HG02884 (cell line): ENCODE data around the gene TEX22.

Experiments used
- ATAC-seq: cut with Tn5 transposase; IDR thresholded peaks from one replicate; pipeline ENCODE4 v1.9.1; 2021; ENCODE audit warnings: mild to moderate bottlenecking, moderate library complexity; ENCODE audit not compliant: unreplicated experiment

The TEX22 gene

GRCh38 chr14:105436891-105437722 is 38.8 kb downstream of the TEX22 start:
- ATAC-seq = no peak

DNA sequence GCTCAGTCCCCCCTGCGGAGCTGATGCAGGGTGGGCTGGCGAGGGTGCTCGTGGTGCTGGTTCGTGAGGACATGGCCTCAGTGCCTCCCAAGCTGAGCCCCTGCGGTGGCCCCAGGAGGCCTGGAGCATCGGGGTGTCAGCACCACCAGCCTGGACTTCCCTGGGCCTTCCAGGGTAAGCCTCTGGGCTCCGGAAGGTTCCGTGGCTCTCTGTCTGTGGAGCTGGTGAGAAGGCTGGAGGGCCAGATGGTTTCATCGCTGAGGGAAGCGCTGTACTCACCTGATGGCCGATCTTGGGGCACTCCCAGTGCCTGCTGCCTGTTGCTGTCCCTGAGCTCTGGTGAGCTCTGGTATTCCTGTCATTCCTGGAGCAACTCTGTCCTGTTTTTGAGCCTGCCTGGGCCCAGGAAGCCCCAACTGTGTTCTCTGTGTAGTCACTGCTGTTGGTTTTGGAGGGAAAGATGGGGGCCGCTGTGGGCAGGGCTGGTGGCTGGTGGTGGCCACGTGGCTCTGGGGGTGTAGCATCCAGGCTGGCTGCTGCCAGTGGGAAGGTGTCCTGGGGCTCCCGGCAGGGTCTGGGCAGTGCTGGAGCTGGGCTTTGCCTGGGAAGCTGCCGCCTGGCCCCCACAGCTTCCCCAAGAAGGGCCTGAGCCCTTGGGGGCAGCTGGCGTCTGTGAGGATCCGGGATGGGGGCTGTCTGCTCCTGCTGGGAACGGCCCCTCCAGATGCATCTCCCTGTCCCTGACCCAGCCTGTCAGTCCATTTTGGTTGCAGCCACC is 39.6 kb downstream of the TEX22 start:
- ATAC-seq = no peak

DNA sequence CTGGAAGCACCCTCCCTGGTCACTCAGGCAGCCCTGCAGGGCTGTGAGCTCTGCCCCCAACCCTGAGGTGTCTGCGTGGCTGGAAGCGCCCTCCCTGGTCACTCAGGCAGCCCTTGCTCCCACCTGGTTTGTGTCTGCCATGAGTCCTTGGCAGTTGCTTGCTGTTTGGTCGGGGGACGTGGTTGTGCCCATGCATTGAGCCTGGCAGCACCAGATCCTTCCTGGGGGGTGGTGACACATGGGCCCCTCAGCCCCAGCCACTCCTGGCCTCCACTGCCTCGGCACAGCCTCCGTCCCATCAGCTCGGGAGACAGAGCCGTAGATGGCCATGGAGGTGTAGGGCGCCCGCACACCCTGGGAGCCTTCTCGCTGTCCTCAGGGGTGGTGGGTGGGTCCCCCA is 40.8 kb downstream of the TEX22 start:
- no peak for ATAC-seq

DNA sequence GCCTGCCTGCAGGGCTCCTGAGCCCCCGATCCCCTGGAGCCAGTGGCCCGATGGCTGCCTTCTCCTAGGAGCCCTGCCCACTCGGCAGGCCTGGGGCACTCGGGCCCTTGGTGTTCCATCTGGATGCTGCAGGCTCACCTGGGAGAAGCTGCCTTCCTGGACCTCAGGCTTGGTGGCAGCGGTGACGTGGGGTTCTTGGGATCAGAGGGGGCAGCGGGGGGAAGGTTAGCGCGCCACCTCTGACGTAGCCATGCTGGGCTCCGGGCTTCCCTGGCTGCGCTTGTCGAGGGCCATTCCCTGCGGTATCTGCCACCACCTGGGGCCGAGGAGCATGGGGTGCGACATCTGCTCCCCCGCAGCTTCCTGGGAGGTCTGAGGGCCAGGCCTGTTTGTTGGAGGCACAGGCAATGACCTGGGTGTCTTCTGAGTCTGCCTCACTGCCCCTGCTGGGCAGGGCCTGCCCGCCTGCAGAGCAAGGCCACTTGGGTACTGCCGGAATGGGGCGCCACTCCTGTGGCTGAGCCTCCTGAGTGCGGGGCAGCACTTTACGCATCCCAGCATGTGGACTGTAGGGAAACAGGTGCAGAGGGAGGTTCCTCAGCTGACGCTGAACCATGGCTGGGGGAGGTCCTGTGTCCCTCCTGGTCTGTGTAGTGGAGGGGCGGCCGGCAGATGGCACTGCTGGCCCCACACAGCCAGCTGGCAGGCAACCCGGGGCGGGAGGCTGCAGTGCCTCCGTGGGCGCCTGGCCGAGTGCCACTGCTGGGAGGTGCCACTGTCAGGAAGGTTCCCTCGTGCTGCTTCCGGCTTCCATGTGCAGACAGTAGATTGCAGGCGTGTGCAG is 41.6 kb downstream of the TEX22 start:
- ATAC-seq = no peak

DNA sequence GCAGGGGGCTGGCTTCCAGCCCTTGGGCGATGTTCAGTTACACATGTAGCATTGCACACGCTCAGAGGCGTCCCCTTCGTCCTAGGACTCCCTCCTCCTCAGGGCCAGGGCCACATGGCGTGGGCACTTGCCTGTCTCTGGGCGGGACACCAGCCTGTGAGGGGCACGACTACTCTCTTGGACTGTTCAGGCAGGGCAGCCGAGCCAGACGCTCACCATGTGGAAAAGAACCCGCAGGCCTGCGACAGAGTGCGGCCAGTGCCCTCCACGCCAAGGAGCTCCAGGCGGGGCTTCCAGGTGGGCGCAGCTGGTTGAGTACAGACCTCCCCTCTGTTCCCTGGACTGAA is 42.2 kb downstream of the TEX22 start:
- ATAC-seq = no peak

- no peak for ATAC-seq
Observed at GRCh38 chr14:105440992-105441391, 42.7 kb downstream of the TEX22 start.

DNA sequence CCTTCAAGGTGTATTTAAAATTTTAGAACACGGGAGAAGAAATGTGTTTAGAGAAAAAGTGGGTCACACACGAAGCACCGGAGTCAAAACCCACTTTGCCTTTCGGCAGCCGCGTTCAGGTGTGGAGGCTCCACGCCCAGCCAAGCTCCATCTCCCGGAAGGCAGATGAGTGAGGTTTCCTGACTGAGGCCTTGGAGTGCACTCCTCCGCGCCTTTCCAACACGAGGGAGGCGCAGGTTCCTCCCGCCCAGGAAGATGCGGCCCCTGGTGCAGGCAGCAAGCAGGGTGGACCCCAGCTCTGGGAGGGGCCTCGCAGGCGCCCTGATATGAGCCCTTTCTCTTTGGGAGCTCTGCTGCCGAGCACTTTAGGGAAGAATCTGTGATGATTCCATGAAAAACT is 43.8 kb downstream of the TEX22 start:
- ATAC-seq = no peak

- ATAC-seq = no peak
Observed at GRCh38 chr14:105442834-105443233, 44.5 kb downstream of the TEX22 start.

GRCh38 chr14:105444859-105445258 is 46.5 kb downstream of the TEX22 start:
- ATAC-seq = no peak

- ATAC-seq = no peak
Observed at GRCh38 chr14:105445290-105445689, 47.0 kb downstream of the TEX22 start.

- no peak for ATAC-seq
Observed at GRCh38 chr14:105445901-105446845, 47.8 kb downstream of the TEX22 start.

DNA sequence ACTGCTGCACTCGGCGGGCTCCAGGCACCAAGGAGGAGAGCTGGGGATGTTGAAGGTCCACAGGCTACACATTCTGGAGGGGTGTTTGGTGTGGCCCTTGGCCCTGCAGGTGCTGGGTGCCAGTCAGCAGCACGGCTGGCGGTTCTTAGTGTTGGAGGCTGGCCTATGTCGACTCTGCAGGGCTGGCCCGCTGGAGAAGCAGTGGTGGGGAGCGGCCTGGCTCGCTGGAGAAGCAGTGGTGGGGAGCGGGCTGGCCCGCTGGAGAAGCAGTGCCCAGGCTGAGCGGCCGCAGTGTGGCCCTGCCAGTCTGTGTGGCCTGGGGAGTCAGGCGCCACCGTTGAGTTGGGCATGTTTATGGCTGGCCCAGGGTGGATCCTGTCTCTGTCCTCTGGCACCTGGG is 48.6 kb downstream of the TEX22 start:
- ATAC-seq = no peak

DNA sequence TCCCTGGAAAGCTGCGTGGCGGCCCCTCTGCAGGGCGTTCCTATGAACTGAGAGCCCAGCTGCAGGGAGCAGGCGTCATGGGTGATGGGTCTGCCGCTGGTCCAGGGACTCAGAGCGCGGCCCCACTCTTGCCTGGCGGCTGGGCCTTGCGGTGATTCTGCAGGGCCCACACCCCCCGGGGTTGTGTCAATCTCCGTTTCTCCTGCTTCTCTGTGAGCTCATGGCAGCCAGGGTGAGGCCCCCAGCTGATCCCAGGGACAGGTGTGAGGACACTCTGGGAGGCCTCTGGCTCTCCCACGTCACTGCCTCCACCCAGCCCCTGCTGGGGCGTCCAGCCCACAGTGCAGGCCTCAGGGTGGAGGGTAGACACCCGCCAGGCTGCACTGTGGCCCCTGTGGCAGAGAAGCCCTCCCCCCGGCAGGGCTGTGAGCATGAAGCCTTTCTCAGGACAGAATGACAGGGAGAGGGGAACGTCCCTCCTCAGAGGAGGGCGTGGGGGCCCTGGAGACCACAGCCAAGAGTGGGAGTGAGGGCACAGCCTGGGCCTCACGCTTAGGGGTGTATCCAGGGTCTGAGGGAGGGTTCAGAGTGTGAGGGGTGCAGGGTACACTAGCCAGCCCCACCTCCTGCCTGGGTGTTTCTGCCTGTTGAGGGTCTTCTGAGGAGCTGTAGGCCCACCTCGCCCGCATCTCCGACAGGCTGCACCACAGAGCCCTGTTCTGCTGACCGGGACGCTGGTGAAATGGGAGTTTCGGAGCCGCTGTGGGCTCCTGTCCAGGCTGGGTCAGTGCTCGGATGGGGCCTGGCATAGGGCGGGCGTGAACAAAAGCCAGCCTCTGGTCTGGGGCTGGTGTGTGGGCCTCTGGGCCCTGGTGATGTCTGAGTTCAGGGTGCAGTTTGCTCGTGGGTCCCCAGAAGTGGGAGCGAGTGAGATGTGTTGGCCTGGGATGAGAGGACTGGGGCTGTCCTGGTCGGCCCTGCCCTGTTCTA is 49.6 kb downstream of the TEX22 start:
- no peak for ATAC-seq

DNA sequence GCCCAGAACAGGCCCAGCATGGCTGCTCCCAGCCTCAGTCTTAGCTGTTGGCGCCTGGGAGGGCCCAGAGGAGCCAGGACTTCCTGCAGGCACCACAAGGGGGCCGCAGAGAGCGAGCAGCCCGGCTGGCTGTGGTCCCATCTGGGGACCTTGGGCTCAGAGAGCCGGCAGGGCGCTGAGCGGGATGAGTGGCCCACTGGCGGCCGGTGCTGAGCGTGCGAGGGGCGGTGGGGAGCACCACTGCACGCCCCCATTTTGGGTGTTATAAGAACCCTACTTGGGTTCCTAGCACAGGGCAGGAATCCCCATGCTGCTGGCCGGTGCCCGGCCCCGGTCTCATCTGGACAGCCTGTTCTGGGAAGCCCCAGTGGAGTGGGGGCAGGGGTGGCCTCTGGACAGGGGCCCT is 50.4 kb downstream of the TEX22 start:
- no peak for ATAC-seq

DNA sequence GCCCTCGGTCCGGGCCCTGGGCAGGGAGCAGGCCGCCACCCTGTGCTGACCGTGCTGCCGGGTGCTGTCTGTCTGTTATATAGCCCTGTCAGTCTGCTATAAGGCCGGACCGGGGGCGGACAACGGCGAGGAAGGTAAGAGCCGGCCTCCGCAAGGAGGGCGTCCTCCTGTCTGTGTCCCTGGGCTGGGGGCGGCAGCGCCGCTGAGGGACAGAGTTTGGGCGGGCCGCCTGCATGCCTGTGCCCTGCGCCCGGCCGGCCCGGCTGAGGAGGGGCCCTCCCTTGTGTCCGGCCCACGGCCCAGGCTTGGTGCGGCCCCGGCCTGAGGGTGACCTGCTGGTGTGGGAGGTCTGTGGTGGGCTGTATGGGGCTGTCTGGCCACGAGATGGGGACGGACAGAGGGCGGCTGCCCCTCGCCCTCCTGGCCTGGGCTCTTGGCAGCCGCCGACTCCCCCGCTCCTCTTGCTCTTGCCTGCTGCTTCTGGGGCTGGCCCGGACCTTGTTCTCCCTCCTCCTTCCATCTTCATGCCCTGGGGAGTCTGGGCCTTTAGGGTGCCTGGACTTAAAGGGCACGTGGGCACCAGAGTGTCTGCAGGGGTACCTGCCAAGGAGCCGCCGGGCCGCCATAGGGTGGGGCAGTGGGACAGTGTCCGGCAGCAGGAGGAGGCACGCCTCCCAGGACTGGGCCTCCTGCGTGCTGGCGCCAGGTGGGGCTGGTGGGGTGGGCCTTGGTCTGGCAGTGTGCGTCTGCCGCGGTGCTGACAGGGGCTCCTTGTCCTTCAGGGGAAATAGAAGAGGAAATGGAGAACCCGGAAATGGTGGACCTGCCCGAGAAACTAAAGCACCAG is 51.2 kb downstream of the TEX22 start:
- no peak for ATAC-seq

GRCh38 chr14:105450123-105450505 is 51.8 kb downstream of the TEX22 start:
- no peak for ATAC-seq

DNA sequence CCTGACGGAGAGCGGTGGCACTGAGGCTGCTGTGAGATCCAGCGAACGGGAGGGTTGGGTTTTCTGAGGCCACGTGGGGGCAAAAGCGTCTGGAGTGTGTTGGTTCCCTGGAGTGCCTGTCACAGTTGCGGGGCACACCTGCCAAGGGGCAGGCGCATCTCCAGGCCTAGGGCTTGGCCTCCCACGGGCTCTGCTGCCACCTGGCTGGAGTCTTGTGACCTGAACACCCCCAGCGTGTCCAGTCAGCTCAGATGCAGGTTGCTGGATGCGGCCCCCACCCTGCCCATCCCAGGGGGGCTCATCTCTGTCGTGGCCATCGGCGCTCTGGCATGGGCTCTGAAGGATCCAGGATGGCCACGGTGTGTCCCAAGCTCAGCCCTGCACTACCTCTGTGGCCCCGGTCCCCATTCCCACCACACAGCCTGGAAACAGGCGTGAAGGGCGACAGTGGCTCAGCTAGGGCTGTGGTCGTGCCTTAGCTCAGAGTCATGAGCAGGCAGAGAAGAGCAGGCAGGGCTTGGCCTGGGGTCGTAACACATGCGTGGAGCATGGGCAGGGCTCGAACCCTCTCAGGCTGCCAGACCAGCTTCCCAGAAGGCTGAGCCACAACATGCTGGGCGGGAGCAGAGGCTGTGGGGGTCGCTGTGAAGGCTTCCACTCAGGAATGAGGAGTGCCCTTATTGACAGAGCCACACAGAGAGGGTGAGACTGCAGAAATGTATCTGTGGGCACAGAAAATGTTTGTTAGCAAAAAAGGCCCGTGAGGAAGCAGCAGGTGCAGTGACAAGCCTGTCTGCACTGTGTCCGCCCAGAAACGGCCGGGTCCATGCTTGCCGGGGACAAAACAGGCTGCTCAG is 52.8 kb downstream of the TEX22 start:
- no peak for ATAC-seq
